IMR-90 (cell line): ENCODE results near the gene ADRA2A. TPM values are rescaled to one million over a fixed set of nuclear protein-coding genes. Genes with fewer than 3 reads are reported as not detected.
A peak's percentile ranks its signal among the peaks of the same experiment; 100 is the strongest.

Experiments used
- ATAC-seq: fragments of 200-7000 bp; cut with Tn5 transposase; 2 replicates; pipeline ENCODE4 v1.9.1; 2020; ENCODE audit warnings: low read depth, mild to moderate bottlenecking, moderate library complexity
- BruUV-seq: library from RNA; stranded (reverse); fragments of 400-500 nt; replicated peaks from 2 replicates; lab custom pipeline; 2021; lab: Mats Ljungman, UMichigan
- CTCF ChIA-PET: fragments of 300-600 bp; formaldehyde crosslinking; extraction: SDS; loops from one replicate; lab custom pipeline; 2021; ENCODE audit warnings: antibody characterized with exemption; lab: Yijun Ruan, JAX
- POLR2A ChIA-PET: fragments of 300-600 bp; sonication (Branson Sonifier 250); formaldehyde crosslinking; loops from one replicate; lab custom pipeline; 2022; ENCODE audit warnings: antibody characterized with exemption; ENCODE audit not compliant: unreplicated experiment; lab: Charles Lee
- DNase-seq: peaks from one replicate; pipeline ENCODE4 v3.0.0; 2013
- H2AFZ ChIP-seq: replicated peaks from 2 replicates; pipeline ENCODE3; 2013; ENCODE audit warnings: low read length, mild to moderate bottlenecking; ENCODE audit not compliant: poor library complexity
- H2AK5ac ChIP-seq: 2 replicates; pipeline ENCODE4 v1.6.1; 2013; ENCODE audit warnings: low read depth, low read length, inconsistent platforms
- H2AK9ac ChIP-seq: replicated peaks from 2 replicates; pipeline ENCODE3; 2013; ENCODE audit warnings: mild to moderate bottlenecking, low read depth, low read length, moderate library complexity; ENCODE audit not compliant: poor library complexity
- H2BK120ac ChIP-seq: 2 replicates; pipeline ENCODE4 v1.6.1; 2013; ENCODE audit warnings: low read depth, low read length, inconsistent platforms
- H2BK15ac ChIP-seq: 3 replicates; pipeline ENCODE4 v1.6.1; 2013; ENCODE audit warnings: low read depth, low read length, inconsistent platforms
- H2BK20ac ChIP-seq: 2 replicates; pipeline ENCODE4 v1.6.1; 2013; ENCODE audit warnings: low read depth, mild to moderate bottlenecking, inconsistent platforms, low read length, moderate library complexity
- H2BK5ac ChIP-seq: 2 replicates; pipeline ENCODE4 v1.6.1; 2013; ENCODE audit warnings: mild to moderate bottlenecking, low read depth, low read length, inconsistent platforms; ENCODE audit not compliant: poor library complexity, severe bottlenecking
- H3K14ac ChIP-seq: replicated peaks from 2 replicates; pipeline ENCODE4 v1.6.1; 2013; ENCODE audit warnings: low read depth, low read length, inconsistent platforms
- H3K18ac ChIP-seq: 2 replicates; pipeline ENCODE4 v1.6.1; 2013; ENCODE audit warnings: low read depth, low read length, control low read depth
- H3K23ac ChIP-seq: 2 replicates; pipeline ENCODE4 v1.6.1; 2013; ENCODE audit warnings: low read depth, low read length, inconsistent platforms
- H3K27ac ChIP-seq: 2 replicates; pipeline ENCODE4 v1.5.1; 2013; ENCODE audit warnings: mild to moderate bottlenecking, control low read depth, low read length; ENCODE audit not compliant: insufficient read depth
- H3K27me3 ChIP-seq: 2 replicates; pipeline ENCODE4 v1.6.1; 2013; ENCODE audit warnings: low read length; ENCODE audit not compliant: control insufficient read depth, insufficient read depth
- H3K36me3 ChIP-seq: 2 replicates; pipeline ENCODE4 v1.6.1; 2013; ENCODE audit warnings: low read length, mixed read lengths; ENCODE audit not compliant: control insufficient read depth, insufficient read depth
- H3K4ac ChIP-seq: 2 replicates; pipeline ENCODE4 v1.6.1; 2013; ENCODE audit warnings: low read depth, low read length, inconsistent platforms
- H3K4me1 ChIP-seq: 2 replicates; pipeline ENCODE4 v1.6.1; 2013; ENCODE audit warnings: low read length, mixed read lengths; ENCODE audit not compliant: control insufficient read depth, insufficient read depth
- H3K4me2 ChIP-seq: 2 replicates; pipeline ENCODE4 v1.6.1; 2013; ENCODE audit warnings: low read depth, mild to moderate bottlenecking, control low read depth, low read length, moderate library complexity
- H3K4me3 ChIP-seq: 2 replicates; pipeline ENCODE4 v1.5.1; 2013; ENCODE audit warnings: low read depth, mild to moderate bottlenecking, control low read depth, low read length, moderate library complexity; ENCODE audit not compliant: insufficient read depth
- H3K56ac ChIP-seq: 2 replicates; pipeline ENCODE4 v1.6.1; 2013; ENCODE audit warnings: low read length, inconsistent platforms; ENCODE audit not compliant: insufficient read depth; ENCODE audit errors: extremely low read depth
- H3K79me1 ChIP-seq, 2 experiments: 2 replicates each; pipeline ENCODE4 v1.6.1; 2013; ENCODE audit warnings: low read length in 2 of 2, inconsistent platforms in 1 of 2, low read depth in 1 of 2
- H3K9ac ChIP-seq: 2 replicates; pipeline ENCODE4 v1.6.1; 2013; ENCODE audit warnings: low read depth, low read length, control low read depth
- H3K9me1 ChIP-seq: 2 replicates; pipeline ENCODE4 v1.6.1; 2013; ENCODE audit warnings: low read length, inconsistent platforms; ENCODE audit not compliant: insufficient read depth
- H3K9me3 ChIP-seq: 2 replicates; pipeline ENCODE4 v1.6.1; 2013; ENCODE audit warnings: low read length; ENCODE audit not compliant: control insufficient read depth, insufficient read depth
- H4K20me1 ChIP-seq: 2 replicates; pipeline ENCODE4 v1.6.1; 2013; ENCODE audit warnings: low read length, inconsistent platforms; ENCODE audit not compliant: insufficient read depth
- H4K5ac ChIP-seq: 2 replicates; pipeline ENCODE4 v1.6.1; 2013; ENCODE audit warnings: mild to moderate bottlenecking, low read depth, low read length, control low read depth
- H4K8ac ChIP-seq, 2 experiments: 2 replicates each; pipeline ENCODE4 v1.6.1; 2013; ENCODE audit warnings: low read depth in 2 of 2, low read length in 2 of 2, control low read depth in 1 of 2, inconsistent platforms in 1 of 2
- H4K91ac ChIP-seq: 2 replicates; pipeline ENCODE4 v1.6.1; 2013; ENCODE audit warnings: low read depth, low read length, inconsistent platforms; ENCODE audit not compliant: insufficient read depth
- FOS ChIP-seq: fragments of 150-350 bp; IDR thresholded peaks from 2 replicates; pipeline ENCODE4 v1.6.1; 2016; ENCODE audit warnings: low read depth, low read length
- MAZ ChIP-seq: IDR thresholded peaks from 2 replicates; pipeline ENCODE4 v1.6.1; 2012; ENCODE audit warnings: low read depth, mild to moderate bottlenecking, low read length, improper control_type of control experiment, moderate library complexity, borderline replicate concordance
- MXI1 ChIP-seq: IDR thresholded peaks from 2 replicates; pipeline ENCODE4 v1.6.1; 2012; ENCODE audit warnings: low read depth, mild to moderate bottlenecking, low read length, moderate library complexity, borderline replicate concordance
- RFX5 ChIP-seq: IDR thresholded peaks from 2 replicates; pipeline ENCODE4 v1.8.0; 2012; ENCODE audit warnings: low read depth, mild to moderate bottlenecking, low read length, moderate library complexity
- WGBS, 2 experiments: methylation state at CpG; one replicate each; pipeline versions ENCODE4 v1.1.5 to v1.1.7; 2013; ENCODE audit warnings: missing lambda C conversion rate in 2 of 2; ENCODE audit not compliant: insufficient read length in 1 of 2; ENCODE audit errors: extremely low coverage in 2 of 2; 5-methylcytosine and 5-hydroxymethylcytosine counted together
- dilution Hi-C: fragments of 300-500 bp; cut with HindIII; formaldehyde crosslinking; loops from one replicate; pipeline ENCODE4 v1.14.3; 2018; ENCODE audit warnings: low sequenced_read_pairs; ENCODE audit not compliant: unreplicated experiment
- in situ Hi-C: fragments of 300-500 bp; cut with MboI; formaldehyde crosslinking; loops from 3 replicates; pipeline ENCODE4 v1.14.3; 2019; ENCODE audit warnings: low sequenced_read_pairs, inconsistent platforms, mixed read lengths
- intact Hi-C: fragments of 100-400 bp; cut with micrococcal nuclease; formaldehyde crosslinking; loops from 2 replicates; pipeline ENCODE4 v1.10.0; 2022
- polyA plus RNA-seq, 3 experiments: library from polyadenylated mRNA; depleted of rRNA; stranded (reverse); fragments of >200 nt; gene quantifications; 2 replicates each; pipeline ENCODE4 v1.2.3, GENCODE V29; 2012; ENCODE audit warnings: low replicate concordance in 1 of 3
- total RNA-seq: library from RNA; depleted of rRNA; stranded (reverse); fragments of >200 nt; gene quantifications from 2 replicates; pipeline ENCODE4 v1.2.3, GENCODE V29; 2012
- TF ChIP-seq, protein P1 (sequence below): fragments of 150-350 bp; IDR thresholded peaks from 2 replicates; pipeline ENCODE4 v1.6.1; 2017; ENCODE audit warnings: mild to moderate bottlenecking, antibody characterized with exemption, low read length, low read depth

The ADRA2A gene
- total and polyA plus RNA-seq, 2 of the 4 experiments (the other 2 are of a cell fraction), result not detected

DNA sequence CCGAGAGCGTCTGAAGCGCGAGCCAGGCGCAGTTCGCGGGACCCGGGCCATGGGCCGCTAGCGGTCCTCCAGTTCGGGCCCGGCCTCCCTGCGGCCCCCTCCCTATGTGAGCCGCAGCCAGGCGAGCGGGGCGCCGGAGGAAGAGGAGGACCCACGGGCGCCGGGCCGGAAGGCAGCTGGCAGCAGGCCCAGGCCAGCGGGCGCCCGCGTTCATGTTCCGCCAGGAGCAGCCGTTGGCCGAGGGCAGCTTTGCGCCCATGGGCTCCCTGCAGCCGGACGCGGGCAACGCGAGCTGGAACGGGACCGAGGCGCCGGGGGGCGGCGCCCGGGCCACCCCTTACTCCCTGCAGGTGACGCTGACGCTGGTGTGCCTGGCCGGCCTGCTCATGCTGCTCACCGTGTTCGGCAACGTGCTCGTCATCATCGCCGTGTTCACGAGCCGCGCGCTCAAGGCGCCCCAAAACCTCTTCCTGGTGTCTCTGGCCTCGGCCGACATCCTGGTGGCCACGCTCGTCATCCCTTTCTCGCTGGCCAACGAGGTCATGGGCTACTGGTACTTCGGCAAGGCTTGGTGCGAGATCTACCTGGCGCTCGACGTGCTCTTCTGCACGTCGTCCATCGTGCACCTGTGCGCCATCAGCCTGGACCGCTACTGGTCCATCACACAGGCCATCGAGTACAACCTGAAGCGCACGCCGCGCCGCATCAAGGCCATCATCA lies 1.1 kb downstream of the ADRA2A start:
- no peak for TF ChIP-seq MAZ
- TF ChIP-seq RFX5, result no peak
- TF ChIP-seq, protein P1, sequence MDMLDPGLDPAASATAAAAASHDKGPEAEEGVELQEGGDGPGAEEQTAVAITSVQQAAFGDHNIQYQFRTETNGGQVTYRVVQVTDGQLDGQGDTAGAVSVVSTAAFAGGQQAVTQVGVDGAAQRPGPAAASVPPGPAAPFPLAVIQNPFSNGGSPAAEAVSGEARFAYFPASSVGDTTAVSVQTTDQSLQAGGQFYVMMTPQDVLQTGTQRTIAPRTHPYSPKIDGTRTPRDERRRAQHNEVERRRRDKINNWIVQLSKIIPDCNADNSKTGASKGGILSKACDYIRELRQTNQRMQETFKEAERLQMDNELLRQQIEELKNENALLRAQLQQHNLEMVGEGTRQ, result no peak
- no peak for TF ChIP-seq MXI1
- no peak for TF ChIP-seq FOS
- in situ Hi-C loops, result loop anchor here (25.0 kb wide), 1 partner anchor 1234 kb away; no protein-coding TSS in a partner anchor
- CTCF ChIA-PET, result interaction anchor here (0.7 kb wide), 1 partner anchor 12 kb away, joined by 3 read pairs; no protein-coding TSS in a partner anchor
- H3K79me1 ChIP-seq, result no peaks in the 10 kb centered on the region
- no peak overlapping the region for H3K4me2 ChIP-seq
- no peak overlapping the region for H2BK120ac ChIP-seq
- no peak overlapping the region for H2BK15ac ChIP-seq
- WGBS, 2 experiments, result 18% methylated on average over 47 of the region's 78 CpGs; no CpG with 5 or more reads in 1 of the 2 experiments
- intact Hi-C loops, result loop anchor here (2.0 to 10.0 kb wide), 2 partner anchors 517 to 1059 kb away; no protein-coding TSS in a partner anchor
- no peak overlapping the region for H3K4ac ChIP-seq
- peak overlapping the region; percentile 5 for H2AFZ ChIP-seq
- no peaks in the 10 kb centered on the region; the same call in 1 of the 2 replicates for H3K4me1 ChIP-seq
- dilution Hi-C loops, result no loop called here
- no peak overlapping the region for H3K4me3 ChIP-seq
- no peak overlapping the region for H4K91ac ChIP-seq
- no peak overlapping the region for H4K8ac ChIP-seq
- DNase-seq, result no peak
- H3K9me3 ChIP-seq, result peaks cover 11% of the 10 kb centered on the region; the same call in 1 of the 2 replicates
- POLR2A ChIA-PET, result no interaction called here
- no peak overlapping the region for H2BK20ac ChIP-seq
- no peak for ATAC-seq
- no peaks in the 10 kb centered on the region for H3K9me1 ChIP-seq
- H3K14ac ChIP-seq, result no peak overlapping the region
- peaks cover 66% of the 10 kb centered on the region for H3K27me3 ChIP-seq
- no peaks in the 10 kb centered on the region for H4K20me1 ChIP-seq
- H3K27ac ChIP-seq, result no peak overlapping the region
- H3K36me3 ChIP-seq, result no peaks in the 10 kb centered on the region
- no peak overlapping the region for H3K23ac ChIP-seq
- no peak overlapping the region for H3K18ac ChIP-seq
- H3K9ac ChIP-seq, result no peak overlapping the region
- no peak overlapping the region for H3K56ac ChIP-seq
- H4K5ac ChIP-seq, result no peak overlapping the region
- no TSS peak for BruUV-seq
- H2AK5ac ChIP-seq, result no peak overlapping the region
- no peak overlapping the region for H2AK9ac ChIP-seq
- H2BK5ac ChIP-seq, result no peak overlapping the region
